ENCODE measurements around the gene CPEB3. TPM values are rescaled to one million over a fixed set of nuclear protein-coding genes. Genes with fewer than 3 reads are reported as not detected.
"Not testable (repeated sequence)": the region's sequence is repeated elsewhere in the genome, so short reads cannot be mapped to it uniquely, and the experiment has no call there.

The CPEB3 gene
- total RNA-seq, 1 donor from 2014 or later, result 2.7 TPM

- peaks cover 4% of the 10 kb centered on the region for H3K36me3 Mint-ChIP-seq (ENCODE audit: low read depth)
- H3K27me3 Mint-ChIP-seq (ENCODE audit: insufficient read depth), result no peaks in the 10 kb centered on the region
- no peak for DNase-seq (ENCODE audit: low spot score)
- H3K27ac Mint-ChIP-seq, result no peak overlapping the region
- no peaks in the 10 kb centered on the region for H3K9me3 Mint-ChIP-seq
- H3K4me1 Mint-ChIP-seq (ENCODE audit: low read depth), result no peaks in the 10 kb centered on the region
- intact Hi-C loops (cut with micrococcal nuclease), result no loop called here
- no peak overlapping the region for H3K4me3 Mint-ChIP-seq
Observed at GRCh38 chr10:92219559-92219958, 71.3 kb downstream of the CPEB3 start.

GRCh38 chr10:92218569-92218968 lies 72.3 kb downstream of the CPEB3 start:
- Mint-ChIP-seq H3K9me3 (no peaks in the 10 kb centered on the region), H3K27ac (no peak overlapping the region), H3K36me3 (ENCODE audit: low read depth) (peaks cover 5% of the 10 kb centered on the region), H3K4me3 (no peak overlapping the region), H3K27me3 (ENCODE audit: insufficient read depth) (peaks cover 2% of the 10 kb centered on the region), H3K4me1 (ENCODE audit: low read depth) (peaks cover 4% of the 10 kb centered on the region)
- no peak for DNase-seq (ENCODE audit: low spot score)
- intact Hi-C loops (cut with micrococcal nuclease), result no loop called here

- not testable (repeated sequence) for H3K36me3 Mint-ChIP-seq (ENCODE audit: low read depth)
Observed at GRCh38 chr10:92216608-92217007, 74.3 kb downstream of the CPEB3 start.

GRCh38 chr10:92215222-92215621 lies 75.7 kb downstream of the CPEB3 start:
- H3K36me3 Mint-ChIP-seq (ENCODE audit: low read depth); H3K27ac Mint-ChIP-seq; intact Hi-C loops (cut with micrococcal nuclease); H3K4me3 Mint-ChIP-seq; H3K27me3 Mint-ChIP-seq (ENCODE audit: insufficient read depth); DNase-seq (ENCODE audit: low spot score); H3K9me3 Mint-ChIP-seq: not testable (repeated sequence)
- H3K4me1 Mint-ChIP-seq (ENCODE audit: low read depth), result peaks cover 14% of the 10 kb centered on the region

More at GRCh38 chr10:92216608-92217007, 74.3 kb downstream of the CPEB3 start:
- intact Hi-C loops (cut with micrococcal nuclease); H3K27me3 Mint-ChIP-seq (ENCODE audit: insufficient read depth); H3K27ac Mint-ChIP-seq; H3K9me3 Mint-ChIP-seq; DNase-seq (ENCODE audit: low spot score); H3K4me3 Mint-ChIP-seq: not testable (repeated sequence)
- peaks cover 12% of the 10 kb centered on the region for H3K4me1 Mint-ChIP-seq (ENCODE audit: low read depth)

DNA sequence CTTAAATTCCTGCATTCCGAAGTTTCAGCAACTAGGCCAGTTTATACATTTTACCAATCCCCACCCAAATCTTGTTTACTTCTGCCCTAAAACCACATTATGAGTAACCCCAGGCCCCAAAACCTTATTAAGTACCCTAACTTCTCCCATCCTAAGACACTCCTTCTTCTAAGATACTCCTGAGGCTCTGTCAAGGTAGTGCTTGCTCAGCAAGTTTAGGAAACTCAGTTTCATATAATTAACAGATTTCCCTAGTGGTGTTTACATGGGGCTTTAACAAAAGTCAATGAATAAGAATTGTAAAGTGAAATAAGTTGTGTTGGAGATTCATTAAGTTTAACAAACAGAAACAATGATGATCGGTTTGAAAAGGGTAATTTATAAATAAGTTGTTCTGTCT lies 77.8 kb downstream of the CPEB3 start:
- Mint-ChIP-seq H3K27ac (no peak overlapping the region), H3K4me3 (no peak overlapping the region), H3K9me3 (no peaks in the 10 kb centered on the region), H3K27me3 (ENCODE audit: insufficient read depth) (peaks cover 2% of the 10 kb centered on the region), H3K36me3 (ENCODE audit: low read depth) (peaks cover 9% of the 10 kb centered on the region), H3K4me1 (ENCODE audit: low read depth) (peaks cover 21% of the 10 kb centered on the region)
- intact Hi-C loops (cut with micrococcal nuclease), result loop anchor here (5.0 kb wide), 2 partner anchors 416 to 1164 kb away; partner anchors contain the start of gene TNKS2
- no peak for DNase-seq (ENCODE audit: low spot score)

DNA sequence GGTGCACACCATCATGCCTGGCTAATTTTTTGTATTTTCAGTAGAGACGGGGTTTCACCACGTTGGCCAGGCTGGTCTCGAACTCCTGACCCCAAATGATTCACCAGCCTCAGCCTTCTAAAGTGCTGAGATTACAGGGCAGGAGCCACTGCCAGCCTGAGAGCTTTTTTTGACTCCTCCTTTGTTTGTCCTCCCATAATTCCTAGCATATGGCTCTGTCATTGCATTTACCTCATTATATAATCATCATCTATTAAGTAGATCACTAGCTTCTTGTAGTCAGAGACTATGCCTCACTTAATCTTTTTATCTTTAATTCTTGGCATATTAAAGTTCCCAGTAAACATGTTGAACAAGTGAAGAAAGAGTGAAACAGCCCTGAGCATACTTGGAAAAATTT lies 82.1 kb downstream of the CPEB3 start:
- Mint-ChIP-seq H3K4me1 (ENCODE audit: low read depth) (peaks cover 19% of the 10 kb centered on the region), H3K27me3 (ENCODE audit: insufficient read depth) (no peaks in the 10 kb centered on the region), H3K27ac (no peak overlapping the region), H3K9me3 (no peaks in the 10 kb centered on the region), H3K36me3 (ENCODE audit: low read depth) (peaks cover 8% of the 10 kb centered on the region), H3K4me3 (no peak overlapping the region)
- intact Hi-C loops (cut with micrococcal nuclease), result no loop called here
- DNase-seq (ENCODE audit: low spot score), result no peak

DNA sequence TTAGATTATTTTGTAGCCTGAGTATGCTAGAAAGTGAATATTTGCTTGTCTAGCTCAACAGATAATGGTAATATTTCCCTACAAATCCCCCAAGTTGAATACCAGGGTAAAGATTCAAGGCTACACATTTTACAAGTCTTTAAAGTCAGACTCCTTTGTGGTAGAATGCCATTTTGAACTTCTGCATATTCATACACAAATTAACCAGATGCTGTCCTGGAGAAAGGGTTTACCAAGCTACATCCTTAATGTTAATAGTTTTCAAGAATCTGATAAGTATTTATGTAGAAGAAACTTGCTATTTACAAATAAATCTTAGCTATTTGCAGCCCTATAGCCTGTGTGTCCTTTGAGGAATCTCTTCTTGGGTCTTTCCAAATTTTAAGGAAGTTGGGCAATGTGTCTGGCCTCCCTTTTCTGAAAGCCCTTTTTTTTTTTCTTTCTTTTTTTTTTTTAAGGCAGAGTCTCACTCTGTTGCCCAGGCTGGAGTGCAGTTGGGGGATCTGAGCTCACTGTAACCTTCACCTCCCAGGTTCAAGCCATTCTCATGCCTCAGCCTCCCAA lies 82.6 kb downstream of the CPEB3 start:
- no peak overlapping the region for H3K27ac Mint-ChIP-seq
- H3K4me1 Mint-ChIP-seq (ENCODE audit: low read depth), result peaks cover 15% of the 10 kb centered on the region
- no peak overlapping the region for H3K4me3 Mint-ChIP-seq
- no peaks in the 10 kb centered on the region for H3K27me3 Mint-ChIP-seq (ENCODE audit: insufficient read depth)
- intact Hi-C loops (cut with micrococcal nuclease), result no loop called here
- no peak for DNase-seq (ENCODE audit: low spot score)
- H3K9me3 Mint-ChIP-seq, result no peaks in the 10 kb centered on the region
- peaks cover 7% of the 10 kb centered on the region for H3K36me3 Mint-ChIP-seq (ENCODE audit: low read depth)

GRCh38 chr10:92207061-92207460 lies 83.8 kb downstream of the CPEB3 start:
- no peak overlapping the region for H3K4me3 Mint-ChIP-seq
- no peaks in the 10 kb centered on the region for H3K27me3 Mint-ChIP-seq (ENCODE audit: insufficient read depth)

DNA sequence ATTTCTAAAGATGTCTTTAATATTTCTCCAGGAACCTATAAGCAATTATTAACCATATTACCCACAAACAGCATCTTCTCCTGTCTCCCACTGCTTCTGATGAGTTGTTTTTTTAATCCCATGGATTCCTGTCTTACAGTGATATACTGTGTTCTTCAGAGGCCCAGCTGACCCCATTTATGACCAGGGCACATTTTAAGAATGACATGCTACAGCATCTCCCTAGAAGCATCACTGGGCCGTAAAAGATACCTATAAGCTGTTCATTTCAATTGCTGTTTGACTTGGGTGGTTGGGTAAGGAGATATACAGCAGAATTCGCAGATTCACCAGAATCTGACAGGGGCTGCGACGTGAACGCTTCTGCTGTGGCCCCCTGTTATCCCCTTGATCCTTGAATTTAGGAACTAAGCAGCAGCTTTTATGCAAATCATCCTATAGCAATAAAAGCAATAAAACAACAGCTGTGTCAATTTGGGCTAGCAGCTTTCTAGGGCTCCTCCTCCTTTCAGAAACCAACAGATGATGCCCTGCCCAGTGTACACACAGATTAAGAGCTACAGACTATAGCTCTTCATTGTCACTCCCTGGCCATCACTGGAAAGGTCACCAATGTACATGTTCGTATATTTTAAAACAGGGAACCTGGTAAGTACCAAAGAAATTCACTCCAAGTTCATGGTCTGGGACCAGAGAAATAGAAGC lies 86.8 kb downstream of the CPEB3 start:
- no peaks in the 10 kb centered on the region for H3K9me3 Mint-ChIP-seq
- peaks cover 11% of the 10 kb centered on the region for H3K4me1 Mint-ChIP-seq (ENCODE audit: low read depth)
- H3K27me3 Mint-ChIP-seq (ENCODE audit: insufficient read depth), result peaks cover 4% of the 10 kb centered on the region
- no peak for DNase-seq (ENCODE audit: low spot score)
- H3K36me3 Mint-ChIP-seq (ENCODE audit: low read depth), result peaks cover 1% of the 10 kb centered on the region
- no peak overlapping the region for H3K27ac Mint-ChIP-seq
- H3K4me3 Mint-ChIP-seq, result no peak overlapping the region
- intact Hi-C loops (cut with micrococcal nuclease), result no loop called here

More at GRCh38 chr10:92207061-92207460, 83.8 kb downstream of the CPEB3 start:
- Mint-ChIP-seq H3K9me3 (no peaks in the 10 kb centered on the region), H3K27ac (no peak overlapping the region), H3K36me3 (ENCODE audit: low read depth) (peaks cover 3% of the 10 kb centered on the region), H3K4me1 (ENCODE audit: low read depth) (peaks cover 9% of the 10 kb centered on the region)
- DNase-seq (ENCODE audit: low spot score), result no peak
- intact Hi-C loops (cut with micrococcal nuclease), result no loop called here

GRCh38 chr10:92202536-92202935 lies 88.3 kb downstream of the CPEB3 start:
- no peak overlapping the region for H3K27ac Mint-ChIP-seq
- H3K4me1 Mint-ChIP-seq (ENCODE audit: low read depth), result peaks cover 6% of the 10 kb centered on the region
- H3K36me3 Mint-ChIP-seq (ENCODE audit: low read depth), result peaks cover 1% of the 10 kb centered on the region
- DNase-seq (ENCODE audit: low spot score), result no peak
- H3K4me3 Mint-ChIP-seq, result no peak overlapping the region
- intact Hi-C loops (cut with micrococcal nuclease), result no loop called here
- peaks cover 4% of the 10 kb centered on the region for H3K27me3 Mint-ChIP-seq (ENCODE audit: insufficient read depth)
- no peaks in the 10 kb centered on the region for H3K9me3 Mint-ChIP-seq

- Mint-ChIP-seq H3K36me3 (ENCODE audit: low read depth) (peaks cover 1% of the 10 kb centered on the region), H3K4me3 (no peak overlapping the region), H3K27ac (no peak overlapping the region), H3K4me1 (ENCODE audit: low read depth) (peaks cover 6% of the 10 kb centered on the region), H3K27me3 (ENCODE audit: insufficient read depth) (peaks cover 4% of the 10 kb centered on the region), H3K9me3 (no peaks in the 10 kb centered on the region)
- intact Hi-C loops (cut with micrococcal nuclease), result no loop called here
- no peak for DNase-seq (ENCODE audit: low spot score)
Observed at GRCh38 chr10:92200564-92200963, 90.3 kb downstream of the CPEB3 start.

DNA sequence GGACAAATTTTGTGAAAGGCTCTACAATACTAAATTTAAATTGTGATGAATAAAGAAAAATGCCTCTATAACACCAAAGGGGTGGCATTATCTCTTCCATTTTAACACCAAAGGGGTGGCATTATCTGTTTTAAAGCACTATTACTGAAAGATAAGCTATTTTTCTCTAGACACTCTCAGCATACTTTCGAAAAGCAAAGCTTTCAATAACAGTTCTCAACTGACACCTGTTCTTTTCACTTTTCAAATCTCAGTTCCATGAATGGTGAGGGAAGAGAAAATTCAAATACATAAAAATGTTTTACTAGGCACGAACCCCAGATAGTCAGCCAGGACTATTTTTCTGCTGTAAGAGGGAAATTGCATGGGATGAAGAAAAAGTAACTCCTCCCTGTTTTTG lies 103.8 kb downstream of the CPEB3 start:
- H3K4me1 Mint-ChIP-seq (ENCODE audit: low read depth), result no peaks in the 10 kb centered on the region

GRCh38 chr10:92184977-92185376 lies 105.9 kb downstream of the CPEB3 start:
- Mint-ChIP-seq H3K4me1 (ENCODE audit: low read depth) (no peaks in the 10 kb centered on the region), H3K9me3 (no peaks in the 10 kb centered on the region), H3K27me3 (ENCODE audit: insufficient read depth) (no peaks in the 10 kb centered on the region), H3K27ac (no peak overlapping the region), H3K36me3 (ENCODE audit: low read depth) (peaks cover 5% of the 10 kb centered on the region), H3K4me3 (no peak overlapping the region)
- intact Hi-C loops (cut with micrococcal nuclease), result no loop called here
- DNase-seq (ENCODE audit: low spot score), result no peak

More for the DNA sequence above, 103.8 kb downstream of the CPEB3 start:
- intact Hi-C loops (cut with micrococcal nuclease), result no loop called here
- Mint-ChIP-seq H3K27ac (no peak overlapping the region), H3K27me3 (ENCODE audit: insufficient read depth) (no peaks in the 10 kb centered on the region), H3K36me3 (ENCODE audit: low read depth) (no peaks in the 10 kb centered on the region), H3K4me3 (no peak overlapping the region), H3K9me3 (no peaks in the 10 kb centered on the region)
- DNase-seq (ENCODE audit: low spot score), result no peak
